GM12873 (cell line): ENCODE measurements around the gene GUCY2D.

ENCODE experiments used
- TF ChIP-seq, protein P1 (sequence below): IDR thresholded peaks from 2 replicates; pipeline ENCODE4 v1.5.1; 2012; ENCODE audit warnings: low read depth, mild to moderate bottlenecking, moderate library complexity, low read length, control low read depth; ENCODE audit not compliant: insufficient read depth; ENCODE audit errors: missing control alignments

Gene GUCY2D

DNA sequence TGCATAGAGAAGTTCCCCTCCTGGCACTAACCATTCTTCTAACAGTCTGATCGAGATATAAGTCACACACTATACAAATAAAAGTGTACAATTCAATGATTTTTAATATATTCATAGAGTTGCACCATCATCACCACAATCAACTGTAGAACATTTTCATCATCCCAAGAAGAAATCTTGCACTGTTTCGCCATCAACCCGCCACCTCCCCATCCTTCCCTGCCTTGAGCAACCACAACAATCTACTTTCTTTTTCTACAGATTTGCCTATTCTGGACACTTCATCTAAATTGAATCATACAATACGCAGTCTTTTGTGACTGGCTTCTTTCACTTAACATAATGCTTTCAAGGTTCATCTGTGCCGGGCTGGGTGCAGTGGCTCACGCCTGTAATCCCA lies 33.0 kb upstream of the GUCY2D start:
- TF ChIP-seq, protein P1, sequence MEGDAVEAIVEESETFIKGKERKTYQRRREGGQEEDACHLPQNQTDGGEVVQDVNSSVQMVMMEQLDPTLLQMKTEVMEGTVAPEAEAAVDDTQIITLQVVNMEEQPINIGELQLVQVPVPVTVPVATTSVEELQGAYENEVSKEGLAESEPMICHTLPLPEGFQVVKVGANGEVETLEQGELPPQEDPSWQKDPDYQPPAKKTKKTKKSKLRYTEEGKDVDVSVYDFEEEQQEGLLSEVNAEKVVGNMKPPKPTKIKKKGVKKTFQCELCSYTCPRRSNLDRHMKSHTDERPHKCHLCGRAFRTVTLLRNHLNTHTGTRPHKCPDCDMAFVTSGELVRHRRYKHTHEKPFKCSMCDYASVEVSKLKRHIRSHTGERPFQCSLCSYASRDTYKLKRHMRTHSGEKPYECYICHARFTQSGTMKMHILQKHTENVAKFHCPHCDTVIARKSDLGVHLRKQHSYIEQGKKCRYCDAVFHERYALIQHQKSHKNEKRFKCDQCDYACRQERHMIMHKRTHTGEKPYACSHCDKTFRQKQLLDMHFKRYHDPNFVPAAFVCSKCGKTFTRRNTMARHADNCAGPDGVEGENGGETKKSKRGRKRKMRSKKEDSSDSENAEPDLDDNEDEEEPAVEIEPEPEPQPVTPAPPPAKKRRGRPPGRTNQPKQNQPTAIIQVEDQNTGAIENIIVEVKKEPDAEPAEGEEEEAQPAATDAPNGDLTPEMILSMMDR: no peak

DNA sequence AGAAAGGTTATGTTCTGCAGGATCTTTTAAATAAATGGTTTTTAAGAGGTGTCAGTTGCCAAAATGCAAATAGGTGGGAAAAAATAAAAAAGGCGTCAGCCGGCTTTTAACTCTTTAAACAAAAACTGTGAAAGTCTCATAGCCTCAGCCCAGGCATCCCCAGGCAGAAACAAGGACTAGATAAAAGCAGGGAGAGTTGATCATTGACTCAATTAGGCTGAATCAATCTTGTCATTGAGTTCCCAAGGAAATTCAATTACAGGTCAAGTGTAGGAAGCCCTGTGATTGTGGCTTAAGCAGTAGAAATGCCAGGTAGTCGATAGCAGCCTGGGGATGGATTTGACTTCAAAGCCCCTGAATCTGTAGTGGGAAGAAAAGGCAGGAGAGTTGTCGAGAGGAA lies 30.8 kb upstream of the GUCY2D start:
- TF ChIP-seq, protein P1: no peak

DNA sequence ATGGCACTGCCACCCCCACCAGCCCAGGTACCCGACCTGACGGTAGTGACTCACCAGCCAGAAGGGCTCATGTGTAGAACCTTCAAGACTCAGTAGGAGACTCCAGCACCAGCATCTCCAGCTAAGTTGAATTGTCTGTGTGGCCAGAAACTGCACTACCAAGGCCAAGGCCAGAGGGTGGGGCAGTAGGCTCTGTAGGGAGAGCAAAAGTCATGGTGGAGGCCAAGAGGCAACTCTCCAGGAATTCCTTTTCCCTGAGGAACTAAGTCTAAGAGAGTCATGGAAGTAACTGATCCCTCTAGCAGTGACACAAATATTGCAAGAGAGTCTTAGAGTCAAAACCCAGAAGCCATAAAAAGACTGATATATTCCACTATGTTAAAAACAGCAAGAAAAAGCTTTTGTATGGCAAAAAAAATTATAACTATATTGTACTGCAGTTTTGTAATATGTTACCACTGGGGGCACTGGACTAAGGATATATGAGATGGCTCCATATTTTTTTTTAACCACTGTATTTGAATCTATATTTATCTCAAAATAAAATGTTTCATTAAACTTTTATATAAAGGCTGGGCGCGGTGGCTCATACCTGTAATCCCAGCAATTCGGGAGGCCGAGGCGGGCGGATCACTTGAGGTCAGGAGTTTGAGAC lies 30.2 kb upstream of the GUCY2D start:
- TF ChIP-seq, protein P1: no peak

- TF ChIP-seq, protein P1: no peak
Observed at GRCh38 chr17:7974638-7975131, 27.7 kb upstream of the GUCY2D start.

DNA sequence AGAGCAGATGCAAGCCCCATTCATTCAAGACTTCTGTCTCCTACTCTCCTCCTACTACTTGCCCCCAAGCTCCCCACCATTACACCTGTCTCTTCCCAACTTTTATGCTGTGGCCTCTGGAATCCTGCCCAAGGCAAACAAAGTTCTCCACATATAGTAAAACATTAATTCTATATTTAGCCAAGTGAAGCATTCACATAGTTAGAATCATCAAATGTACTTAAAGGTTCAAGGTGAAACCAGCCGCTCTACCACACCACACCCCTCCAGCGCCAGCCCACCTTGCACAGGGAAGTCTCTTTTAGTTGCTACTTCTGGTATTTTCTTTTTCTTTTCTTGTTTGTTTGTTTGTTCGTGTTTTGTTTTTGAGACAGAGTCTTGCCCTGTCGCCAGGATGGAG lies 25.4 kb upstream of the GUCY2D start:
- TF ChIP-seq, protein P1: no peak

GRCh38 chr17:7977805-7978204 lies 24.6 kb upstream of the GUCY2D start:
- TF ChIP-seq, protein P1: no peak

DNA sequence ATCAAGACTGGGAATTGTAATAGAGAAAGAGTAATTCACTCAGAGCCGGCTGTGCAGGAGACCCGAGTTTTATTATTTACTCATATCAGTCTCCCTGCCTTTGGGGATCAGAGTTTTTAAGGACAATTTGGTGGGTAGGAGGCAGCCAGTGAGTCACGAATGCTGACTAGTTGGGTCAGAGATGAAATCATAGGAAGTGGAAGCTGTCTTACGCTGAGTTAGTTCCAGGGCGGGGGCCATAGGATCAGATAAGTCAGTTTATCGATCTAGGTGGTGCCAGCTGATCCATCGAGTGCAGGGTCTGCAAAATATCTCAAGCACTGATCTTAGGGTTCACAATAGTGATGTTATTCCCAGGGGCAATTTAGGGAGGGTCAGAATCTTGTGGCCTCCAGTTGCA lies 20.2 kb upstream of the GUCY2D start:
- TF ChIP-seq, protein P1: no peak
